Measurements from ENCODE around the gene MALRD1.

Gene MALRD1

GRCh38 chr10:19651549-19651948 is 602.9 kb downstream of the MALRD1 start:
- H3K4me2 ChIP-seq (ENCODE audit: low read length) = no peak overlapping the region
- no peak overlapping the region for H2AK5ac ChIP-seq (ENCODE audit: low read length)
- no peak overlapping the region for H3K4ac ChIP-seq (ENCODE audit: low read depth, low read length)
- H4K8ac ChIP-seq (ENCODE audit: low read depth, low read length) = no peak overlapping the region
- no peak overlapping the region for H2BK5ac ChIP-seq (ENCODE audit: low read length)
- no peak overlapping the region for H3K56ac ChIP-seq (ENCODE audit: low read length)
- no peak overlapping the region for H3K9ac ChIP-seq (ENCODE audit: low read length)
- no peaks in the 10 kb centered on the region for H3K79me1 ChIP-seq (ENCODE audit: low read length)
- H3K23ac ChIP-seq (ENCODE audit: low read length) = no peak overlapping the region
- H3K4me3 ChIP-seq (ENCODE audit: low read length) = no peak overlapping the region
- H2BK15ac ChIP-seq (replicated peaks; ENCODE audit: low read depth) = no peak overlapping the region
- H4K5ac ChIP-seq (ENCODE audit: low read length) = no peak overlapping the region
- H3K36me3 ChIP-seq (ENCODE audit: control insufficient read depth, insufficient read depth, low read length) = no peaks in the 10 kb centered on the region
- H3K4me1 ChIP-seq (ENCODE audit: control insufficient read depth, low read depth, low read length) = no peaks in the 10 kb centered on the region
- no peak overlapping the region for H3K27ac ChIP-seq (ENCODE audit: low read depth, low read length)
- no CpG with 5 or more reads among the region's 1 CpG for WGBS (ENCODE audit: extremely low coverage, insufficient coverage, low lambda C conversion rate)
- H3K18ac ChIP-seq (ENCODE audit: low read length) = no peak overlapping the region
- no peaks in the 10 kb centered on the region for H3K27me3 ChIP-seq (ENCODE audit: insufficient read depth, low read length, poor library complexity)
- no peak for DNase-seq
- H2BK120ac ChIP-seq (ENCODE audit: low read depth, low read length) = no peak overlapping the region
- no peaks in the 10 kb centered on the region for H3K79me2 ChIP-seq (ENCODE audit: control insufficient read depth, insufficient read depth, low read length)

GRCh38 chr10:19652750-19653149 is 604.1 kb downstream of the MALRD1 start:
- H3K79me2 ChIP-seq (ENCODE audit: control insufficient read depth, insufficient read depth, low read length) = no peaks in the 10 kb centered on the region
- no peak overlapping the region for H2BK5ac ChIP-seq (ENCODE audit: low read length)
- H4K5ac ChIP-seq (ENCODE audit: low read length) = no peak overlapping the region
- no peak overlapping the region for H3K9ac ChIP-seq (ENCODE audit: low read length)
- no peak overlapping the region for H3K4ac ChIP-seq (ENCODE audit: low read depth, low read length)
- no peaks in the 10 kb centered on the region for H3K79me1 ChIP-seq (ENCODE audit: low read length)
- H3K27ac ChIP-seq (ENCODE audit: low read depth, low read length) = no peak overlapping the region
- H4K8ac ChIP-seq (ENCODE audit: low read depth, low read length) = no peak overlapping the region
- no peaks in the 10 kb centered on the region for H3K36me3 ChIP-seq (ENCODE audit: control insufficient read depth, insufficient read depth, low read length)
- no peak overlapping the region for H3K4me3 ChIP-seq (ENCODE audit: low read length)
- no peak overlapping the region for H2AK5ac ChIP-seq (ENCODE audit: low read length)
- WGBS (ENCODE audit: extremely low coverage, insufficient coverage, low lambda C conversion rate) = no CpG with 5 or more reads among the region's 1 CpG
- no peak overlapping the region for H3K18ac ChIP-seq (ENCODE audit: low read length)
- H3K27me3 ChIP-seq (ENCODE audit: insufficient read depth, low read length, poor library complexity) = no peaks in the 10 kb centered on the region
- no peak overlapping the region for H2BK120ac ChIP-seq (ENCODE audit: low read depth, low read length)
- no peak for DNase-seq
- no peak overlapping the region for H3K56ac ChIP-seq (ENCODE audit: low read length)
- H2BK15ac ChIP-seq (replicated peaks; ENCODE audit: low read depth) = no peak overlapping the region
- H3K4me2 ChIP-seq (ENCODE audit: low read length) = no peak overlapping the region
- H3K4me1 ChIP-seq (ENCODE audit: control insufficient read depth, low read depth, low read length) = no peaks in the 10 kb centered on the region
- no peak overlapping the region for H3K23ac ChIP-seq (ENCODE audit: low read length)

- no peak overlapping the region for H4K8ac ChIP-seq (ENCODE audit: low read depth, low read length)
- no peak overlapping the region for H3K4ac ChIP-seq (ENCODE audit: low read depth, low read length)
- no peak overlapping the region for H3K18ac ChIP-seq (ENCODE audit: low read length)
- no peak overlapping the region for H3K4me2 ChIP-seq (ENCODE audit: low read length)
- H3K56ac ChIP-seq (ENCODE audit: low read length) = no peak overlapping the region
- no peak overlapping the region for H2BK120ac ChIP-seq (ENCODE audit: low read depth, low read length)
- H3K27me3 ChIP-seq (ENCODE audit: insufficient read depth, low read length, poor library complexity) = no peaks in the 10 kb centered on the region
- no peak for DNase-seq
- WGBS (ENCODE audit: extremely low coverage, insufficient coverage, low lambda C conversion rate) = no CpG with 5 or more reads among the region's 2 CpGs
- H4K5ac ChIP-seq (ENCODE audit: low read length) = no peak overlapping the region
- H3K27ac ChIP-seq (ENCODE audit: low read depth, low read length) = no peak overlapping the region
- H3K4me3 ChIP-seq (ENCODE audit: low read length) = no peak overlapping the region
- H3K36me3 ChIP-seq (ENCODE audit: control insufficient read depth, insufficient read depth, low read length) = no peaks in the 10 kb centered on the region
- H3K79me2 ChIP-seq (ENCODE audit: control insufficient read depth, insufficient read depth, low read length) = no peaks in the 10 kb centered on the region
- H2BK5ac ChIP-seq (ENCODE audit: low read length) = no peak overlapping the region
- H2AK5ac ChIP-seq (ENCODE audit: low read length) = no peak overlapping the region
- H3K79me1 ChIP-seq (ENCODE audit: low read length) = no peaks in the 10 kb centered on the region
- H2BK15ac ChIP-seq (replicated peaks; ENCODE audit: low read depth) = no peak overlapping the region
- H3K4me1 ChIP-seq (ENCODE audit: control insufficient read depth, low read depth, low read length) = no peaks in the 10 kb centered on the region
- no peak overlapping the region for H3K9ac ChIP-seq (ENCODE audit: low read length)
- no peak overlapping the region for H3K23ac ChIP-seq (ENCODE audit: low read length)
Observed at GRCh38 chr10:19653931-19654330, 605.3 kb downstream of the MALRD1 start.

GRCh38 chr10:19654576-19654975 is 606.0 kb downstream of the MALRD1 start:
- H4K8ac ChIP-seq (ENCODE audit: low read depth, low read length) = no peak overlapping the region
- no peak overlapping the region for H3K4me2 ChIP-seq (ENCODE audit: low read length)
- no peaks in the 10 kb centered on the region for H3K36me3 ChIP-seq (ENCODE audit: control insufficient read depth, insufficient read depth, low read length)
- H2BK5ac ChIP-seq (ENCODE audit: low read length) = no peak overlapping the region
- H4K5ac ChIP-seq (ENCODE audit: low read length) = no peak overlapping the region
- no peak overlapping the region for H3K56ac ChIP-seq (ENCODE audit: low read length)
- WGBS (ENCODE audit: extremely low coverage, insufficient coverage, low lambda C conversion rate) = no CpG with 5 or more reads among the region's 3 CpGs
- H3K18ac ChIP-seq (ENCODE audit: low read length) = no peak overlapping the region
- no peak overlapping the region for H3K4me3 ChIP-seq (ENCODE audit: low read length)
- no peak for DNase-seq
- H3K79me1 ChIP-seq (ENCODE audit: low read length) = no peaks in the 10 kb centered on the region
- H3K23ac ChIP-seq (ENCODE audit: low read length) = no peak overlapping the region
- no peaks in the 10 kb centered on the region for H3K4me1 ChIP-seq (ENCODE audit: control insufficient read depth, low read depth, low read length)
- H3K4ac ChIP-seq (ENCODE audit: low read depth, low read length) = no peak overlapping the region
- H3K9ac ChIP-seq (ENCODE audit: low read length) = no peak overlapping the region
- H3K27ac ChIP-seq (ENCODE audit: low read depth, low read length) = no peak overlapping the region
- H2BK15ac ChIP-seq (replicated peaks; ENCODE audit: low read depth) = no peak overlapping the region
- no peaks in the 10 kb centered on the region for H3K27me3 ChIP-seq (ENCODE audit: insufficient read depth, low read length, poor library complexity)
- H2AK5ac ChIP-seq (ENCODE audit: low read length) = no peak overlapping the region
- H2BK120ac ChIP-seq (ENCODE audit: low read depth, low read length) = no peak overlapping the region
- no peaks in the 10 kb centered on the region for H3K79me2 ChIP-seq (ENCODE audit: control insufficient read depth, insufficient read depth, low read length)

- no peak overlapping the region for H2BK5ac ChIP-seq (ENCODE audit: low read length)
- H3K18ac ChIP-seq (ENCODE audit: low read length) = no peak overlapping the region
- no peak overlapping the region for H3K56ac ChIP-seq (ENCODE audit: low read length)
- H3K27ac ChIP-seq (ENCODE audit: low read depth, low read length) = no peak overlapping the region
- H3K4ac ChIP-seq (ENCODE audit: low read depth, low read length) = no peak overlapping the region
- no peak overlapping the region for H2AK5ac ChIP-seq (ENCODE audit: low read length)
- no peak overlapping the region for H3K4me3 ChIP-seq (ENCODE audit: low read length)
- H3K9ac ChIP-seq (ENCODE audit: low read length) = no peak overlapping the region
- no peaks in the 10 kb centered on the region for H3K4me1 ChIP-seq (ENCODE audit: control insufficient read depth, low read depth, low read length)
- H3K4me2 ChIP-seq (ENCODE audit: low read length) = no peak overlapping the region
- H2BK120ac ChIP-seq (ENCODE audit: low read depth, low read length) = no peak overlapping the region
- no peaks in the 10 kb centered on the region for H3K36me3 ChIP-seq (ENCODE audit: control insufficient read depth, insufficient read depth, low read length)
- H4K8ac ChIP-seq (ENCODE audit: low read depth, low read length) = no peak overlapping the region
- WGBS (ENCODE audit: extremely low coverage, insufficient coverage, low lambda C conversion rate) = no CpG with 5 or more reads among the region's 3 CpGs
- no peak overlapping the region for H4K5ac ChIP-seq (ENCODE audit: low read length)
- H2BK15ac ChIP-seq (replicated peaks; ENCODE audit: low read depth) = no peak overlapping the region
- no peak overlapping the region for H3K23ac ChIP-seq (ENCODE audit: low read length)
- H3K79me1 ChIP-seq (ENCODE audit: low read length) = no peaks in the 10 kb centered on the region
- DNase-seq = no peak
- no peaks in the 10 kb centered on the region for H3K79me2 ChIP-seq (ENCODE audit: control insufficient read depth, insufficient read depth, low read length)
- H3K27me3 ChIP-seq (ENCODE audit: insufficient read depth, low read length, poor library complexity) = no peaks in the 10 kb centered on the region
Observed at GRCh38 chr10:19656420-19657042, 607.9 kb downstream of the MALRD1 start.

- no peak overlapping the region for H2BK120ac ChIP-seq (ENCODE audit: low read depth, low read length)
- no peaks in the 10 kb centered on the region for H3K79me2 ChIP-seq (ENCODE audit: control insufficient read depth, insufficient read depth, low read length)
- no peak overlapping the region for H3K4me2 ChIP-seq (ENCODE audit: low read length)
- DNase-seq = no peak
- no peak overlapping the region for H2AK5ac ChIP-seq (ENCODE audit: low read length)
- H3K18ac ChIP-seq (ENCODE audit: low read length) = no peak overlapping the region
- H3K27me3 ChIP-seq (ENCODE audit: insufficient read depth, low read length, poor library complexity) = no peaks in the 10 kb centered on the region
- H2BK5ac ChIP-seq (ENCODE audit: low read length) = no peak overlapping the region
- H3K4me1 ChIP-seq (ENCODE audit: control insufficient read depth, low read depth, low read length) = no peaks in the 10 kb centered on the region
- no peak overlapping the region for H3K4me3 ChIP-seq (ENCODE audit: low read length)
- H4K5ac ChIP-seq (ENCODE audit: low read length) = no peak overlapping the region
- no peak overlapping the region for H3K23ac ChIP-seq (ENCODE audit: low read length)
- H3K27ac ChIP-seq (ENCODE audit: low read depth, low read length) = no peak overlapping the region
- no peak overlapping the region for H3K4ac ChIP-seq (ENCODE audit: low read depth, low read length)
- WGBS (ENCODE audit: extremely low coverage, insufficient coverage, low lambda C conversion rate) = no CpG with 5 or more reads among the region's 3 CpGs
- H3K79me1 ChIP-seq (ENCODE audit: low read length) = no peaks in the 10 kb centered on the region
- no peaks in the 10 kb centered on the region for H3K36me3 ChIP-seq (ENCODE audit: control insufficient read depth, insufficient read depth, low read length)
- H4K8ac ChIP-seq (ENCODE audit: low read depth, low read length) = no peak overlapping the region
- H3K56ac ChIP-seq (ENCODE audit: low read length) = no peak overlapping the region
- no peak overlapping the region for H3K9ac ChIP-seq (ENCODE audit: low read length)
- H2BK15ac ChIP-seq (replicated peaks; ENCODE audit: low read depth) = no peak overlapping the region
Observed at GRCh38 chr10:19658131-19658530, 609.5 kb downstream of the MALRD1 start.

All from mesendoderm (in vitro differentiated cells).